Mucosa of rectum (tissue), 2 donors: ENCODE data around the gene ACOX1.

ENCODE experiments used
- H3K27ac ChIP-seq, 2 donors: one replicate each; pipeline ENCODE4 v1.7.0; 2013; ENCODE audit warnings: inconsistent platforms in 2 of 2, low read depth in 2 of 2, low read length in 2 of 2
- H3K27me3 ChIP-seq, 2 donors: one replicate each; pipeline ENCODE4 v1.7.0; 2013; ENCODE audit warnings: low read length in 2 of 2; ENCODE audit not compliant: control insufficient read depth in 2 of 2, insufficient read depth in 2 of 2
- H3K36me3 ChIP-seq, 2 donors: one replicate each; pipeline ENCODE4 v1.7.0; 2013; ENCODE audit warnings: low read length in 2 of 2; ENCODE audit not compliant: control insufficient read depth in 2 of 2, insufficient read depth in 2 of 2
- H3K4me1 ChIP-seq, 2 donors: one replicate each; pipeline ENCODE4 v1.7.0; 2013; ENCODE audit warnings: low read length in 2 of 2, mild to moderate bottlenecking in 1 of 2; ENCODE audit not compliant: control insufficient read depth in 2 of 2, insufficient read depth in 2 of 2
- H3K4me3 ChIP-seq, 2 donors: one replicate each; pipeline ENCODE4 v1.7.0; 2013; ENCODE audit warnings: low read length in 2 of 2
- H3K9ac ChIP-seq, 2 donors: one replicate each; pipeline ENCODE4 v1.7.0; 2013; ENCODE audit warnings: low read length in 2 of 2, low read depth in 1 of 2, mild to moderate bottlenecking in 1 of 2
- H3K9me3 ChIP-seq, 2 donors: one replicate each; pipeline ENCODE4 v1.7.0; 2013; ENCODE audit warnings: low read length in 2 of 2; ENCODE audit not compliant: control insufficient read depth in 2 of 2
- donor health status: healthy.
- donor health status: Normal muscosa, but diverticular disease.

Gene ACOX1

GRCh38 chr17:75900691-75901533 lies 78.1 kb downstream of the ACOX1 start:
- no peaks in the 10 kb centered on the region for H3K27me3 ChIP-seq
- H3K9me3 ChIP-seq: no peaks in the 10 kb centered on the region
- H3K4me1 ChIP-seq: peaks cover 9 to 12% of the 10 kb centered on the region in 2 donors
- H3K27ac ChIP-seq: no peak overlapping the region
- no peak overlapping the region for H3K9ac ChIP-seq
- H3K4me3 ChIP-seq: no peak overlapping the region
- H3K36me3 ChIP-seq: peaks cover 19 to 34% of the 10 kb centered on the region in 2 donors

- Histone ChIP-seq H3K9me3 (no peaks in the 10 kb centered on the region), H3K9ac (no peak overlapping the region), H3K4me1 (peaks cover 19 to 22% of the 10 kb centered on the region in 2 donors), H3K36me3 (peaks cover 19 to 34% of the 10 kb centered on the region in 2 donors), H3K4me3 (no peak overlapping the region), H3K27ac (no peak overlapping the region), H3K27me3 (no peaks in the 10 kb centered on the region)
Measured at GRCh38 chr17:75899767-75900468, 79.0 kb downstream of the ACOX1 start.

GRCh38 chr17:75899353-75899752 lies 79.6 kb downstream of the ACOX1 start:
- H3K9ac ChIP-seq: no peak overlapping the region
- peaks cover 19 to 34% of the 10 kb centered on the region in 2 donors for H3K36me3 ChIP-seq
- H3K27me3 ChIP-seq: no peaks in the 10 kb centered on the region
- H3K4me1 ChIP-seq: peaks cover 19 to 25% of the 10 kb centered on the region in 2 donors
- H3K4me3 ChIP-seq: no peak overlapping the region
- no peak overlapping the region for H3K27ac ChIP-seq
- H3K9me3 ChIP-seq: no peaks in the 10 kb centered on the region

GRCh38 chr17:75898791-75899190 lies 80.2 kb downstream of the ACOX1 start:
- Histone ChIP-seq H3K36me3 (peaks cover 19 to 34% of the 10 kb centered on the region in 2 donors), H3K9ac (no peak overlapping the region)

GRCh38 chr17:75898065-75898464 lies 80.9 kb downstream of the ACOX1 start:
- H3K36me3 ChIP-seq: peaks cover 19 to 34% of the 10 kb centered on the region in 2 donors
- no peak overlapping the region for H3K27ac ChIP-seq
- H3K4me1 ChIP-seq: peaks cover 17 to 18% of the 10 kb centered on the region in 2 donors
- no peak overlapping the region for H3K4me3 ChIP-seq
- no peaks in the 10 kb centered on the region for H3K9me3 ChIP-seq
- H3K9ac ChIP-seq: no peak overlapping the region
- no peaks in the 10 kb centered on the region for H3K27me3 ChIP-seq

More at GRCh38 chr17:75898791-75899190, 80.2 kb downstream of the ACOX1 start:
- Histone ChIP-seq H3K4me1 (peaks cover 17 to 20% of the 10 kb centered on the region in 2 donors), H3K9me3 (no peaks in the 10 kb centered on the region), H3K27ac (no peak overlapping the region), H3K4me3 (no peak overlapping the region), H3K27me3 (no peaks in the 10 kb centered on the region)

- Histone ChIP-seq H3K9me3 (no peaks in the 10 kb centered on the region), H3K4me3 (peak overlapping the region; percentile 26 to 88), H3K36me3 (peaks cover 19 to 32% of the 10 kb centered on the region in 2 donors), H3K9ac (peak overlapping the region in 1 of 2 donors; percentile 87), H3K27me3 (no peaks in the 10 kb centered on the region), H3K4me1 (peaks cover 17 to 18% of the 10 kb centered on the region in 2 donors), H3K27ac (peak overlapping the region; percentile 88 to 91)
Measured at GRCh38 chr17:75897160-75898019, 81.6 kb downstream of the ACOX1 start.

- Histone ChIP-seq H3K9me3 (no peaks in the 10 kb centered on the region), H3K4me3 (peak within 1 kb of the TSS; percentile 76 to 88), H3K27me3 (no peaks in the 10 kb centered on the region), H3K4me1 (peaks cover 17 to 18% of the 10 kb centered on the region in 2 donors), H3K9ac (peak within 1 kb of the TSS; percentile 74 to 87), H3K27ac (peak within 1 kb of the TSS; percentile 88 to 91), H3K36me3 (peaks cover 27 to 34% of the 10 kb centered on the region in 2 donors)
Measured at GRCh38 chr17:75896415-75897159, 82.4 kb downstream of the ACOX1 start, which contains the start of gene TRIM65. Gene TRIM65 (minus strand): TSS chr17:75896951. CDS start chr17:75896937, 14 bp downstream.

GRCh38 chr17:75895370-75896155 lies 83.4 kb downstream of the ACOX1 start:
- Histone ChIP-seq H3K36me3 (peaks cover 27 to 35% of the 10 kb centered on the region in 2 donors), H3K4me1 (peaks cover 17 to 18% of the 10 kb centered on the region in 2 donors), H3K9ac (peak overlapping the region; percentile 49 to 87), H3K4me3 (peak overlapping the region; percentile 76 to 88), H3K9me3 (no peaks in the 10 kb centered on the region), H3K27ac (peak overlapping the region; percentile 9 to 32), H3K27me3 (no peaks in the 10 kb centered on the region)
